ENCODE results near the gene SHOC2. TPM values are rescaled to one million over a fixed set of nuclear protein-coding genes. Genes with fewer than 3 reads are reported as not detected.

SHOC2 gene
- total RNA-seq, 1 experiment from 2014 or later = 14.3 TPM

DNA sequence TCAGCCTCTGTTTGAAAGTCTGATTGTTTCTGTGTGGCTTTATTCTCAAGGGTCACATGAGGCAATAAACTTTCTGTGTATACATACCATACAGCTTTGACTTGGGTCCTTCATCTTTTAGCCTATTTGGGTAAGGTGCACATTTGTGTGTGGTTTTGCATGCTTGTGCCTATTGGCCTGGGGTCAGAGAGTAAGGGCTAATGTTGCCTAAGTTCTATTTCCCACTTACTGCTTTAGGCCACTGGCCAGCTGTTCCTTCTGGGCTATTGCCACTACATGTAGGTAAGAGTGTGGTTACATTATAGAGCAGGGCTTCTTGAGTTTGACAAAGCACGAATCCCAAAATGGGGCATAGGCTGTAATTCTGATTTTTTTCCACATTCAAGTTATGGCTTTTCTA, 22.2 kb upstream of the SHOC2 start:
- H3K27me3 ChIP-seq (ENCODE audit: low read length) = no peaks in the 10 kb centered on the region
- H4K20me1 ChIP-seq (ENCODE audit: low read length) = no peaks in the 10 kb centered on the region
- H3K9me2 ChIP-seq (replicated peaks; ENCODE audit: low read length) = no peaks in the 10 kb centered on the region
- no peak overlapping the region for H3K9ac ChIP-seq (ENCODE audit: low read length)
- no peak overlapping the region for H3K27ac ChIP-seq (ENCODE audit: low read length)
- TF ChIP-seq EZH2phosphoT487 (IDR thresholded peaks at IDR 0.05; ENCODE audit: borderline replicate concordance, low read length) (no peak), EZH2 (IDR thresholded peaks at IDR 0.05; ENCODE audit: low read length, unreplicated experiment) (no peak)
- TF ChIP-seq, protein P1, sequence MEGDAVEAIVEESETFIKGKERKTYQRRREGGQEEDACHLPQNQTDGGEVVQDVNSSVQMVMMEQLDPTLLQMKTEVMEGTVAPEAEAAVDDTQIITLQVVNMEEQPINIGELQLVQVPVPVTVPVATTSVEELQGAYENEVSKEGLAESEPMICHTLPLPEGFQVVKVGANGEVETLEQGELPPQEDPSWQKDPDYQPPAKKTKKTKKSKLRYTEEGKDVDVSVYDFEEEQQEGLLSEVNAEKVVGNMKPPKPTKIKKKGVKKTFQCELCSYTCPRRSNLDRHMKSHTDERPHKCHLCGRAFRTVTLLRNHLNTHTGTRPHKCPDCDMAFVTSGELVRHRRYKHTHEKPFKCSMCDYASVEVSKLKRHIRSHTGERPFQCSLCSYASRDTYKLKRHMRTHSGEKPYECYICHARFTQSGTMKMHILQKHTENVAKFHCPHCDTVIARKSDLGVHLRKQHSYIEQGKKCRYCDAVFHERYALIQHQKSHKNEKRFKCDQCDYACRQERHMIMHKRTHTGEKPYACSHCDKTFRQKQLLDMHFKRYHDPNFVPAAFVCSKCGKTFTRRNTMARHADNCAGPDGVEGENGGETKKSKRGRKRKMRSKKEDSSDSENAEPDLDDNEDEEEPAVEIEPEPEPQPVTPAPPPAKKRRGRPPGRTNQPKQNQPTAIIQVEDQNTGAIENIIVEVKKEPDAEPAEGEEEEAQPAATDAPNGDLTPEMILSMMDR (conservative IDR thresholded peaks at IDR 0.05; ENCODE audit: low read depth, low read length) = no peak
- H3K9me3 ChIP-seq (ENCODE audit: low read length) = no peaks in the 10 kb centered on the region
- no peak overlapping the region for H3K4me2 ChIP-seq (ENCODE audit: low read length)
- CTCF ChIA-PET = interaction anchor here (0.6 kb wide), 1 partner anchor 94 kb away, joined by 3 read pairs; no protein-coding TSS in a partner anchor
- DNase-seq (no peak), ATAC-seq (no peak)
- H3K36me3 ChIP-seq (ENCODE audit: low read depth, low read length) = no peaks in the 10 kb centered on the region; the same call in none of the 2 replicates
- no TSS peak for BruUV-seq (replicated peaks)
- no peak overlapping the region for H3K4me3 ChIP-seq (ENCODE audit: low read length)
- H3K79me2 ChIP-seq (ENCODE audit: low read length) = no peaks in the 10 kb centered on the region
- H2AFZ ChIP-seq (ENCODE audit: low read length) = no peak overlapping the region
- H3K4me1 ChIP-seq (ENCODE audit: insufficient read depth, low read length) = peaks cover 5% of the 10 kb centered on the region; the same call in 1 of the 2 replicates
- no peaks in the 10 kb centered on the region for H3F3A ChIP-seq (ENCODE audit: low read length, unreplicated experiment)
- intact Hi-C loops (cut with micrococcal nuclease) = no loop called here
- POLR2A ChIA-PET (ENCODE audit: unreplicated experiment) = no interaction called here

DNA sequence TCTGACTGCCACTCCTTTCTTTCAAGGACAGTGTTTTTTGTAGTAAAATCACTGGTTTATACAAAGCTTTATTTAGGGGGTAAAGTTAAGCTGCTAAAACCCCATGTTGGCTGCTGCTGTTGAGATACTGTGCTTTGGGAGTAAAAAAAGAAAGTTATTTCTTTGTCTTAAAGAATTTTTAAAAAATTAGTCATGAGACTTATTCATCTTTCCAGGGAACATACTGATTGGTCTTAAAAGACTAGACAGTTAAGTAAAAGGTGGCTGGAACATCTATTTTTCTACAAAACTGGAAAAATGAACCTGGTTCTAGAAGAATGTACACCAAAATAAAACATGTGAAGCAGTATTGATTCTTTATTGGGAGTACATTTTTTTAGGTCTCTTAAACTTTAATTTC, 21.0 kb upstream of the SHOC2 start:
- BruUV-seq (replicated peaks) = TSS peak; percentile 61
- ChIA-PET CTCF (no interaction called here), POLR2A (ENCODE audit: unreplicated experiment) (no interaction called here)
- Histone ChIP-seq H3K9me2 (replicated peaks; ENCODE audit: low read length) (no peaks in the 10 kb centered on the region), H3K79me2 (ENCODE audit: low read length) (no peaks in the 10 kb centered on the region), H4K20me1 (ENCODE audit: low read length) (no peaks in the 10 kb centered on the region), H3F3A (ENCODE audit: low read length, unreplicated experiment) (no peaks in the 10 kb centered on the region), H3K36me3 (ENCODE audit: low read depth, low read length) (no peaks in the 10 kb centered on the region; the same call in none of the 2 replicates), H2AFZ (ENCODE audit: low read length) (no peak overlapping the region), H3K4me3 (ENCODE audit: low read length) (no peak overlapping the region), H3K4me2 (ENCODE audit: low read length) (no peak overlapping the region), H3K9me3 (ENCODE audit: low read length) (no peaks in the 10 kb centered on the region), H3K4me1 (ENCODE audit: insufficient read depth, low read length) (peaks cover 7% of the 10 kb centered on the region; the same call in 1 of the 2 replicates), H3K27ac (ENCODE audit: low read length) (no peak overlapping the region), H3K9ac (ENCODE audit: low read length) (no peak overlapping the region), H3K27me3 (ENCODE audit: low read length) (no peaks in the 10 kb centered on the region)
- DNase-seq = no peak
- no peak for ATAC-seq
- intact Hi-C loops (cut with micrococcal nuclease) = no loop called here
- TF ChIP-seq EZH2 (IDR thresholded peaks at IDR 0.05; ENCODE audit: low read length, unreplicated experiment) = no peak
- TF ChIP-seq EZH2phosphoT487 (IDR thresholded peaks at IDR 0.05; ENCODE audit: borderline replicate concordance, low read length) = no peak
- TF ChIP-seq, protein P1 (conservative IDR thresholded peaks at IDR 0.05; ENCODE audit: low read depth, low read length) = no peak

DNA sequence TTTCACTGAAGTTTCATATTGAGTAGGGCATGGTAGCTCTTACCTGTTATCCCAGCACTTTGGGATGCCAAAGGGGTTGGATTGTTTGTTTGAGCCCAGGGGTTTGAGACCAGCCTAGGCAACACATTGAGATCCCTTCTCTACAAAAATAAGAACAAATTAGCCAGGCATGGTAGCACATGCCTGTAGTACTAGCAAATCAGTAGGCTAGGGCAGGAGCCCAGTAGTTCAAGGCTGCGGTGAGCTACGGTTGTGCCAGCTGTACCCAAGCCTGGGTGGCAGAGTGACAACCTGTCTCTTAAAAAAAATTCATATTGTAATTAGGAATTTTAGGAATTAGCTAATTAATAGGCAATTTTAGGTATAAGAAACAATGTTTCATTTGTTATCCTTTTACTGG, 18.4 kb upstream of the SHOC2 start:
- ChIA-PET CTCF (no interaction called here), POLR2A (ENCODE audit: unreplicated experiment) (interaction anchor here (0.6 kb wide), 1 partner anchor 279 kb away, joined by 3 read pairs; no protein-coding TSS in a partner anchor)
- Histone ChIP-seq H3K27ac (ENCODE audit: low read length) (no peak overlapping the region), H3F3A (ENCODE audit: low read length, unreplicated experiment) (no peaks in the 10 kb centered on the region), H3K4me3 (ENCODE audit: low read length) (no peak overlapping the region), H3K4me2 (ENCODE audit: low read length) (no peak overlapping the region), H3K9me2 (replicated peaks; ENCODE audit: low read length) (no peaks in the 10 kb centered on the region), H3K79me2 (ENCODE audit: low read length) (no peaks in the 10 kb centered on the region), H3K9ac (ENCODE audit: low read length) (no peak overlapping the region), H3K36me3 (ENCODE audit: low read depth, low read length) (no peaks in the 10 kb centered on the region; the same call in 1 of the 2 replicates), H4K20me1 (ENCODE audit: low read length) (no peaks in the 10 kb centered on the region), H3K4me1 (ENCODE audit: insufficient read depth, low read length) (peaks cover 7% of the 10 kb centered on the region; the same call in 1 of the 2 replicates), H3K27me3 (ENCODE audit: low read length) (no peaks in the 10 kb centered on the region), H3K9me3 (ENCODE audit: low read length) (no peaks in the 10 kb centered on the region), H2AFZ (ENCODE audit: low read length) (no peak overlapping the region)
- intact Hi-C loops (cut with micrococcal nuclease) = no loop called here
- TF ChIP-seq, protein P1 (conservative IDR thresholded peaks at IDR 0.05; ENCODE audit: low read depth, low read length) = no peak
- TF ChIP-seq EZH2 (IDR thresholded peaks at IDR 0.05; ENCODE audit: low read length, unreplicated experiment) (no peak), EZH2phosphoT487 (IDR thresholded peaks at IDR 0.05; ENCODE audit: borderline replicate concordance, low read length) (no peak)
- ATAC-seq = no peak
- BruUV-seq (replicated peaks) = no TSS peak
- DNase-seq = no peak

Data from PC-3 (cell line).